Endothelial cell of umbilical vein (primary cell): ENCODE measurements around the gene HMCN1.

Experiments
- EZH2 ChIP-seq: IDR thresholded peaks from 2 replicates; pipeline ENCODE4 v1.6.1; 2012; ENCODE audit warnings: borderline replicate concordance, low read depth, mild to moderate bottlenecking, moderate library complexity, low read length, inconsistent platforms; ENCODE audit not compliant: severe bottlenecking
- FOS ChIP-seq: IDR thresholded peaks from 2 replicates; pipeline ENCODE4 v1.6.1; 2011; ENCODE audit warnings: mild to moderate bottlenecking, low read length, moderate library complexity, borderline replicate concordance; ENCODE audit not compliant: insufficient read depth
- MYC ChIP-seq: IDR thresholded peaks from one replicate; pipeline ENCODE4 v1.6.1; 2011; ENCODE audit warnings: mild to moderate bottlenecking, low read depth, low read length
- POLR2A ChIP-seq: IDR thresholded peaks from 2 replicates; pipeline ENCODE4 v1.6.1; 2012; ENCODE audit warnings: low read depth, mild to moderate bottlenecking, control low read depth, low read length
- TF ChIP-seq, protein P1 (sequence below), 2 donors: IDR thresholded peaks; 1 replicate in 1 of 2; 2 replicates in 1 of 2; pipeline ENCODE4 v1.5.1; 2011; ENCODE audit warnings: low read length in 2 of 2, mild to moderate bottlenecking in 2 of 2, moderate library complexity in 2 of 2, control low read depth in 1 of 2, inconsistent platforms in 1 of 2, low read depth in 1 of 2; ENCODE audit not compliant: insufficient read depth in 1 of 2; ENCODE audit errors: extremely low read depth in 1 of 2
- TF ChIP-seq, protein P2 (sequence below): IDR thresholded peaks from 2 replicates; pipeline ENCODE4 v1.6.1; 2011; ENCODE audit not compliant: insufficient read depth, insufficient read length

DNA sequence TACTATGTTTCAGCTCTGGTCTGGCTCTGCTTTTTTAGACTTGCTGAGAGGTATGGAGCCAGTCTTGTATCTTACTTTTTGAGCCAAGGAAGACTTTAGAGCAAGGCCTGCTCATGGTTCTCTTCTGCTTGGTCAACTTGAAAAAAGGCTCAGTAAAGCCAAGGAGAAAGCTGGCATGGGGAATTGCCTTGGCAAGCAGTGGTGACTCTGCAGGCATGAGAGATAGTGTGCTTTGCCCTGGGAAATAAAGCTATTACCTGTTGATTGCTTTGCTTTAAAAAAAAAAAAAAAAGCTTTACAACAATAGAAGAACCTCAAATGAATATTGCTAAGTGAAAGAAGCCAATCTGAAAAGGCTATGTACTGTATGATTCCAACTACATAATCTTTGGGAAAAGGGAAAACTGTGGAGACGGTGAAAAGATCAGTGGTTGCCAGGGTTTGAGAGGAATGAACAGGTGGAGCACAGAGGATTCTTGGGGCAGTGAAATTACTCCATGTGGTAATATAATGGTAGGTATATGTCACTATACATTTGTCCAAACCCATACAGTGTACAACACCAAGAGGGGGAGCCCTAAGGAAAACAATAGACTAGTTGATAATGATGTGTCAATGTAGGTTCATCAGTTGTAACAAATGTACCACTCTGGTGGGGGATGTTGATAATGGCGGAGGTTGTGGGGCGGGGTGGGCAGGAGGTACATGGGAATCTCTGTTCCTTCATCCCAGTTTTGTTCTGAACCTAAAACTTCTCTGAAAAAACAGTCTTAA, 87.6 kb downstream of the HMCN1 start:
- TF ChIP-seq, protein P1, sequence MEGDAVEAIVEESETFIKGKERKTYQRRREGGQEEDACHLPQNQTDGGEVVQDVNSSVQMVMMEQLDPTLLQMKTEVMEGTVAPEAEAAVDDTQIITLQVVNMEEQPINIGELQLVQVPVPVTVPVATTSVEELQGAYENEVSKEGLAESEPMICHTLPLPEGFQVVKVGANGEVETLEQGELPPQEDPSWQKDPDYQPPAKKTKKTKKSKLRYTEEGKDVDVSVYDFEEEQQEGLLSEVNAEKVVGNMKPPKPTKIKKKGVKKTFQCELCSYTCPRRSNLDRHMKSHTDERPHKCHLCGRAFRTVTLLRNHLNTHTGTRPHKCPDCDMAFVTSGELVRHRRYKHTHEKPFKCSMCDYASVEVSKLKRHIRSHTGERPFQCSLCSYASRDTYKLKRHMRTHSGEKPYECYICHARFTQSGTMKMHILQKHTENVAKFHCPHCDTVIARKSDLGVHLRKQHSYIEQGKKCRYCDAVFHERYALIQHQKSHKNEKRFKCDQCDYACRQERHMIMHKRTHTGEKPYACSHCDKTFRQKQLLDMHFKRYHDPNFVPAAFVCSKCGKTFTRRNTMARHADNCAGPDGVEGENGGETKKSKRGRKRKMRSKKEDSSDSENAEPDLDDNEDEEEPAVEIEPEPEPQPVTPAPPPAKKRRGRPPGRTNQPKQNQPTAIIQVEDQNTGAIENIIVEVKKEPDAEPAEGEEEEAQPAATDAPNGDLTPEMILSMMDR (IDR thresholded peaks at IDR 0.05; ENCODE audit: extremely low read depth in 1 of 2, insufficient read depth in 1 of 2, low read depth in 1 of 2, low read length in 2 of 2), result no peak
- TF ChIP-seq EZH2, result no peak
- no peak for TF ChIP-seq FOS
- TF ChIP-seq, protein P2, sequence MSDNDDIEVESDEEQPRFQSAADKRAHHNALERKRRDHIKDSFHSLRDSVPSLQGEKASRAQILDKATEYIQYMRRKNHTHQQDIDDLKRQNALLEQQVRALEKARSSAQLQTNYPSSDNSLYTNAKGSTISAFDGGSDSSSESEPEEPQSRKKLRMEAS, result no peak
- TF ChIP-seq POLR2A, result no peak
- no peak for TF ChIP-seq MYC
